DOHH2 (cell line): ENCODE results near the gene ABLIM1.

Source experiments
- H3F3A ChIP-seq: fragments of 200-600 bp; sonication (generic), shearing (Covaris generic); 2 replicates; pipeline ENCODE4 v1.6.0; 2016; ENCODE audit warnings: antibody characterized with exemption, mild to moderate bottlenecking; ENCODE audit not compliant: control insufficient read depth, insufficient read depth
- H3K27ac ChIP-seq: fragments of 200-600 bp; sonication (generic); 2 replicates; pipeline ENCODE4 v1.5.1; 2014; ENCODE audit warnings: low read depth, mild to moderate bottlenecking, low read length, moderate library complexity
- H3K27me3 ChIP-seq: fragments of 200-600 bp; sonication (generic); 2 replicates; pipeline ENCODE4 v1.6.1; 2014; ENCODE audit warnings: mild to moderate bottlenecking, low read length, mixed read lengths; ENCODE audit not compliant: control insufficient read depth
- H3K36me3 ChIP-seq: fragments of 200-600 bp; sonication (generic); 2 replicates; pipeline ENCODE4 v1.6.1; 2014; ENCODE audit warnings: mild to moderate bottlenecking, low read length, moderate library complexity, mixed read lengths; ENCODE audit not compliant: control insufficient read depth
- H3K4me1 ChIP-seq: fragments of 200-600 bp; sonication (generic); 2 replicates; pipeline ENCODE4 v1.6.1; 2014; ENCODE audit warnings: mild to moderate bottlenecking, low read length, mixed read lengths; ENCODE audit not compliant: control insufficient read depth
- H3K4me2 ChIP-seq: fragments of 200-600 bp; sonication (generic); 2 replicates; pipeline ENCODE4 v1.6.0; 2014; ENCODE audit warnings: mild to moderate bottlenecking, low read length, moderate library complexity
- H3K4me3 ChIP-seq: fragments of 200-600 bp; sonication (generic); 2 replicates; pipeline ENCODE4 v1.5.1; 2014; ENCODE audit warnings: mild to moderate bottlenecking, low read length, mixed read lengths
- H3K79me2 ChIP-seq: fragments of 200-600 bp; sonication (generic); 2 replicates; pipeline ENCODE4 v1.6.1; 2014; ENCODE audit warnings: mild to moderate bottlenecking, low read length, mixed read lengths; ENCODE audit not compliant: control insufficient read depth
- H3K9me2 ChIP-seq: fragments of 200-600 bp; sonication (generic); replicated peaks from 2 replicates; pipeline ENCODE4 v1.6.1; 2014; ENCODE audit warnings: mild to moderate bottlenecking, low read length, mixed read lengths; ENCODE audit not compliant: control insufficient read depth
- H3K9me3 ChIP-seq: fragments of 200-600 bp; sonication (generic); 2 replicates; pipeline ENCODE4 v1.6.1; 2014; ENCODE audit warnings: antibody characterized with exemption, low read length, mixed read lengths; ENCODE audit not compliant: control insufficient read depth, insufficient read depth
- H4K20me1 ChIP-seq: fragments of 200-600 bp; sonication (generic); 2 replicates; pipeline ENCODE4 v1.6.0; 2014; ENCODE audit warnings: low read depth, mild to moderate bottlenecking, antibody characterized with exemption, low read length, moderate library complexity; ENCODE audit not compliant: control insufficient read depth, insufficient read depth
- CTCF ChIP-seq: fragments of 200-600 bp; sonication (generic); IDR thresholded peaks from one replicate; pipeline ENCODE4 v1.5.1; 2014; ENCODE audit warnings: antibody characterized with exemption, mild to moderate bottlenecking, low read depth, low read length; ENCODE audit not compliant: poor library complexity, severe bottlenecking
- EZH2phosphoT487 ChIP-seq: fragments of 200-600 bp; sonication (generic); IDR thresholded peaks from 2 replicates; pipeline ENCODE4 v1.6.1; 2017; ENCODE audit warnings: borderline replicate concordance, mild to moderate bottlenecking, antibody characterized with exemption, low read length, moderate library complexity, mixed read lengths

The ABLIM1 gene

GRCh38 chr10:114513381-114513792, 144.7 kb downstream of the ABLIM1 start:
- H3K27me3 ChIP-seq = no peaks in the 10 kb centered on the region
- peaks cover 99% of the 10 kb centered on the region for H3K79me2 ChIP-seq
- H3K9me2 ChIP-seq = no peaks in the 10 kb centered on the region
- H3K36me3 ChIP-seq = peaks cover 17% of the 10 kb centered on the region
- peaks cover 17% of the 10 kb centered on the region for H3F3A ChIP-seq
- H4K20me1 ChIP-seq = peaks cover 36% of the 10 kb centered on the region; the same call in 1 of the 2 replicates
- peaks cover 81% of the 10 kb centered on the region for H3K4me1 ChIP-seq
- H3K9me3 ChIP-seq = no peaks in the 10 kb centered on the region
- H3K4me2 ChIP-seq = peak overlapping the region; percentile 73
- peak overlapping the region; percentile 69 for H3K27ac ChIP-seq
- peak overlapping the region; percentile 58 for H3K4me3 ChIP-seq
- TF ChIP-seq EZH2phosphoT487 = no peak
- no peak for TF ChIP-seq CTCF

GRCh38 chr10:114511881-114512280, 146.2 kb downstream of the ABLIM1 start:
- Histone ChIP-seq H3K36me3 (peaks cover 19% of the 10 kb centered on the region), H3K79me2 (peaks cover 99% of the 10 kb centered on the region), H3K4me2 (no peak overlapping the region), H3K9me3 (no peaks in the 10 kb centered on the region), H3F3A (peaks cover 11% of the 10 kb centered on the region), H3K9me2 (no peaks in the 10 kb centered on the region), H3K4me1 (peaks cover 80% of the 10 kb centered on the region), H3K4me3 (no peak overlapping the region), H3K27ac (no peak overlapping the region), H3K27me3 (no peaks in the 10 kb centered on the region), H4K20me1 (peaks cover 24% of the 10 kb centered on the region; the same call in 1 of the 2 replicates)
- no peak for TF ChIP-seq EZH2phosphoT487

- no peaks in the 10 kb centered on the region for H3K9me3 ChIP-seq
- H3K79me2 ChIP-seq = peaks cover 99% of the 10 kb centered on the region
- no peak overlapping the region for H3K4me2 ChIP-seq
- H3F3A ChIP-seq = no peaks in the 10 kb centered on the region
- H3K9me2 ChIP-seq = no peaks in the 10 kb centered on the region
- H3K4me3 ChIP-seq = no peak overlapping the region
- peaks cover 12% of the 10 kb centered on the region; the same call in 1 of the 2 replicates for H4K20me1 ChIP-seq
- H3K36me3 ChIP-seq = peaks cover 20% of the 10 kb centered on the region
- peaks cover 64% of the 10 kb centered on the region for H3K4me1 ChIP-seq
- no peak overlapping the region for H3K27ac ChIP-seq
- TF ChIP-seq CTCF (no peak), EZH2phosphoT487 (no peak)
- no peaks in the 10 kb centered on the region for H3K27me3 ChIP-seq
These were observed 149.7 kb downstream of the ABLIM1 start for GRCh38 chr10:114508376-114508775.

GRCh38 chr10:114507449-114507848, 150.6 kb downstream of the ABLIM1 start:
- Histone ChIP-seq H3K4me1 (peaks cover 62% of the 10 kb centered on the region), H3K27ac (no peak overlapping the region), H4K20me1 (peaks cover 12% of the 10 kb centered on the region; the same call in 1 of the 2 replicates), H3K36me3 (peaks cover 20% of the 10 kb centered on the region), H3K9me2 (no peaks in the 10 kb centered on the region), H3F3A (no peaks in the 10 kb centered on the region), H3K27me3 (no peaks in the 10 kb centered on the region), H3K79me2 (peaks cover 99% of the 10 kb centered on the region), H3K9me3 (no peaks in the 10 kb centered on the region), H3K4me2 (no peak overlapping the region), H3K4me3 (no peak overlapping the region)
- TF ChIP-seq EZH2phosphoT487 (no peak), CTCF (no peak)
